ENCODE data around the gene MEI1. TPM values are rescaled to one million over a fixed set of nuclear protein-coding genes. Genes with fewer than 3 reads are reported as not detected.

The MEI1 gene
- total RNA-seq, 1 experiment from 2014 or later, result not detected

GRCh38 chr22:41830174-41830573 lies 130.9 kb downstream of the MEI1 start:
- H3K4me3 Mint-ChIP-seq (ENCODE audit: unreplicated experiment), result no peak overlapping the region

GRCh38 chr22:41831383-41831782 lies 132.1 kb downstream of the MEI1 start:
- Mint-ChIP-seq H3K27me3 (ENCODE audit: insufficient read depth, unreplicated experiment) (no peaks in the 10 kb centered on the region), H3K36me3 (ENCODE audit: insufficient read depth, unreplicated experiment) (peaks cover 30% of the 10 kb centered on the region), H3K4me1 (ENCODE audit: low read depth, unreplicated experiment) (peaks cover 8% of the 10 kb centered on the region), H3K9me3 (ENCODE audit: unreplicated experiment) (no peaks in the 10 kb centered on the region), H3K27ac (ENCODE audit: unreplicated experiment) (peak overlapping the region; percentile 95), H3K4me3 (ENCODE audit: unreplicated experiment) (no peak overlapping the region)
- BruUV-seq (replicated peaks), result no TSS peak
- Histone ChIP-seq H3K4me1 (peaks cover 11% of the 10 kb centered on the region), H3K9me3 (no peaks in the 10 kb centered on the region), H3K27me3 (replicated peaks; ENCODE audit: control insufficient read depth, insufficient read depth, low read length) (no peaks in the 10 kb centered on the region), H3K36me3 (ENCODE audit: control insufficient read depth, insufficient read depth, low read length) (peaks cover 2% of the 10 kb centered on the region), H3K4me3 (ENCODE audit: low read depth, low read length) (no peak overlapping the region)
- TF ChIP-seq CTCF (IDR thresholded peaks at IDR 0.05; ENCODE audit: insufficient read depth in 1 of 2, low read depth in 1 of 2, low read length in 1 of 2, severe bottlenecking in 1 of 2, unreplicated experiment in 1 of 2), result no peak
- DNase-seq, result no peak
- intact Hi-C loops (cut with micrococcal nuclease; ENCODE audit: unreplicated experiment), result no loop called here
- POLR2A ChIA-PET, result interaction anchor here (1.2 to 2.9 kb wide), 3 partner anchors 13 to 31 kb away, joined by 3 to 22 read pairs (median 9); partner anchors contain the start of gene CCDC134
- CTCF ChIA-PET, result no interaction called here

More at GRCh38 chr22:41830174-41830573, 130.9 kb downstream of the MEI1 start:
- Mint-ChIP-seq H3K27me3 (ENCODE audit: insufficient read depth, unreplicated experiment) (no peaks in the 10 kb centered on the region), H3K27ac (ENCODE audit: unreplicated experiment) (peak overlapping the region; percentile 29), H3K4me1 (ENCODE audit: low read depth, unreplicated experiment) (peaks cover 7% of the 10 kb centered on the region), H3K36me3 (ENCODE audit: insufficient read depth, unreplicated experiment) (peaks cover 25% of the 10 kb centered on the region), H3K9me3 (ENCODE audit: unreplicated experiment) (no peaks in the 10 kb centered on the region)
- DNase-seq, result no peak
- POLR2A ChIA-PET, result interaction anchor here (1.2 to 2.9 kb wide), 2 partner anchors 16 to 30 kb away, joined by 3 to 22 read pairs; partner anchors contain the start of gene CCDC134
- Histone ChIP-seq H3K36me3 (ENCODE audit: control insufficient read depth, insufficient read depth, low read length) (no peaks in the 10 kb centered on the region), H3K4me1 (peaks cover 4% of the 10 kb centered on the region), H3K4me3 (ENCODE audit: low read depth, low read length) (no peak overlapping the region), H3K9me3 (no peaks in the 10 kb centered on the region), H3K27me3 (replicated peaks; ENCODE audit: control insufficient read depth, insufficient read depth, low read length) (no peaks in the 10 kb centered on the region)
- intact Hi-C loops (cut with micrococcal nuclease; ENCODE audit: unreplicated experiment), result no loop called here
- BruUV-seq (replicated peaks), result no TSS peak
- TF ChIP-seq CTCF (IDR thresholded peaks at IDR 0.05; ENCODE audit: insufficient read depth in 1 of 2, low read depth in 1 of 2, low read length in 1 of 2, severe bottlenecking in 1 of 2, unreplicated experiment in 1 of 2), result no peak
- CTCF ChIA-PET, result interaction anchor here (0.9 kb wide), 1 partner anchor 133 kb away, joined by 3 read pairs; no protein-coding TSS in a partner anchor

- peak overlapping the region; percentile 95 for H3K27ac Mint-ChIP-seq (ENCODE audit: unreplicated experiment)
- no peaks in the 10 kb centered on the region for H3K9me3 Mint-ChIP-seq (ENCODE audit: unreplicated experiment)
- peaks cover 11% of the 10 kb centered on the region for H3K4me1 ChIP-seq
- peaks cover 2% of the 10 kb centered on the region for H3K36me3 ChIP-seq (ENCODE audit: control insufficient read depth, insufficient read depth, low read length)
- H3K4me3 ChIP-seq (ENCODE audit: low read depth, low read length), result peak overlapping the region; percentile 26
- ChIA-PET CTCF (interaction anchor here (1.0 to 1.4 kb wide), 7 partner anchors 11 to 135 kb away, joined by 3 to 6 read pairs (median 4); no protein-coding TSS in a partner anchor), POLR2A (interaction anchor here (0.6 to 2.9 kb wide), 11 partner anchors 10 to 242 kb away, joined by 3 to 22 read pairs (median 9); partner anchors contain the start of genes CCDC134, CENPM and PMM1)
- TF ChIP-seq CTCF (IDR thresholded peaks at IDR 0.05; ENCODE audit: insufficient read depth in 1 of 2, low read depth in 1 of 2, low read length in 1 of 2, severe bottlenecking in 1 of 2, unreplicated experiment in 1 of 2), result no peak
- TSS peak; percentile 97 for BruUV-seq (replicated peaks)
- H3K4me3 Mint-ChIP-seq (ENCODE audit: unreplicated experiment), result peak overlapping the region; percentile 98
- H3K4me1 Mint-ChIP-seq (ENCODE audit: low read depth, unreplicated experiment), result peaks cover 14% of the 10 kb centered on the region
- H3K27me3 ChIP-seq (replicated peaks; ENCODE audit: control insufficient read depth, insufficient read depth, low read length), result no peaks in the 10 kb centered on the region
- DNase-seq, result no peak
- H3K9me3 ChIP-seq, result no peaks in the 10 kb centered on the region
- intact Hi-C loops (cut with micrococcal nuclease; ENCODE audit: unreplicated experiment), result loop anchor here (1.0 kb wide), 1 partner anchor 14 kb away; no protein-coding TSS in a partner anchor
- H3K27me3 Mint-ChIP-seq (ENCODE audit: insufficient read depth, unreplicated experiment), result no peaks in the 10 kb centered on the region
- peaks cover 36% of the 10 kb centered on the region for H3K36me3 Mint-ChIP-seq (ENCODE audit: insufficient read depth, unreplicated experiment)
Observed at GRCh38 chr22:41831828-41832552, 132.7 kb downstream of the MEI1 start.
